WERI-Rb-1 (cell line): ENCODE measurements around the gene HSPBAP1.

Experiments used
- DNase-seq: peaks from one replicate; pipeline ENCODE4 v3.0.0-alpha.2; 2020
- H3K27ac ChIP-seq: fragments of 250-450 bp; sonication (Bioruptor Pico); 2 replicates; pipeline ENCODE4 v1.5.1; 2020; ENCODE audit warnings: mild to moderate bottlenecking, moderate library complexity
- H3K27me3 ChIP-seq: fragments of 250-450 bp; sonication (Bioruptor Pico); 2 replicates; pipeline ENCODE4 v1.5.1; 2021; ENCODE audit warnings: mild to moderate bottlenecking, low read depth, moderate library complexity; ENCODE audit not compliant: insufficient read depth, severe bottlenecking
- H3K36me3 ChIP-seq: fragments of 250-450 bp; sonication (Bioruptor Pico); 2 replicates; pipeline ENCODE4 v1.5.1; 2020; ENCODE audit warnings: mild to moderate bottlenecking, moderate library complexity
- H3K4me3 ChIP-seq: 2 replicates; pipeline ENCODE4 v1.5.1; 2011; ENCODE audit warnings: low read depth, mild to moderate bottlenecking, control low read depth, low read length
- H3K9me3 ChIP-seq: fragments of 250-450 bp; sonication (Bioruptor Pico); 2 replicates; pipeline ENCODE4 v1.5.1; 2021; ENCODE audit warnings: mild to moderate bottlenecking, moderate library complexity; ENCODE audit not compliant: severe bottlenecking
- CTCF ChIP-seq: IDR thresholded peaks from 2 replicates; pipeline ENCODE4 v1.5.1; 2011; ENCODE audit warnings: low read depth, mild to moderate bottlenecking, control low read depth, inconsistent platforms, low read length

The HSPBAP1 gene

DNA sequence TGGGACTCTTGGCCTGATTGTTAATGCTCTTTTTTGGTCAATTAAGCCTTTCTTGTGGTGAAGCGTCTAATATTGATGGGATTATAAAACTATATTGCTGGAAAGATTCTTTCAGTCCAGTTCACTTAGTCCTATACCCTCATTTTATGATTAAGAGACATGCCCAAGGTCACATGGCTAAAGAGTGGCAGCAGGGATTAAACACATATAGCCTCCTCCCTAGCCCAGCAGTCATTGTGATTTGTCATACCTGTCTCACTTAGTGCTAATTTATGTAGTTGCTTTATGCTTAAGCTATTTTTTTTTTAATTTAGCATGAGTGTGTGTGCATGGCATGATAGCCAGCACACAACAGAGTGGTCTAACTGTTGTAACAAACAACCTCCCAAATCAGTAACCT is 103.5 kb downstream of the HSPBAP1 start:
- no peak overlapping the region for H3K4me3 ChIP-seq
- H3K9me3 ChIP-seq = no peaks in the 10 kb centered on the region
- H3K27me3 ChIP-seq = no peaks in the 10 kb centered on the region
- TF ChIP-seq CTCF = no peak
- no peaks in the 10 kb centered on the region for H3K36me3 ChIP-seq
- DNase-seq = no peak
- H3K27ac ChIP-seq = no peak overlapping the region
